HCT116 (cell line): Measurements from ENCODE around the gene CCDC106. TPM values are rescaled to one million over a fixed set of nuclear protein-coding genes. Genes with fewer than 3 reads are reported as not detected.

Source experiments
- ATAC-seq: fragments of 200-7000 bp; cut with Tn5 transposase; 2 replicates; pipeline ENCODE4 v1.9.1; 2020; ENCODE audit warnings: mild to moderate bottlenecking, moderate library complexity
- BruUV-seq: library from RNA; stranded (reverse); fragments of 400-500 nt; replicated peaks from 2 replicates; lab custom pipeline; 2021; lab: Mats Ljungman, UMichigan
- CTCF ChIA-PET: fragments of 300-600 bp; sonication (Branson Sonifier 250); formaldehyde crosslinking; loops from one replicate; lab custom pipeline; 2021; ENCODE audit warnings: antibody characterized with exemption; lab: Charles Lee
- POLR2A ChIA-PET: fragments of 300-600, 350-600 bp; sonication (Branson Sonifier 250); formaldehyde crosslinking; loops from one replicate; lab custom pipeline; 2021; ENCODE audit warnings: antibody characterized with exemption; lab: Charles Lee
- RAD21 ChIA-PET, 2 experiments: fragments of 300-600 bp; sonication (Branson Sonifier 250); formaldehyde crosslinking; loops; one replicate each; lab custom pipeline; 2023; ENCODE audit warnings: low total read pairs in 2 of 2; ENCODE audit not compliant: uncharacterized antibody in 2 of 2, unreplicated experiment in 2 of 2, low non-redundant PET in 1 of 2; lab: Charles Lee
- DNase-seq: peaks from one replicate; pipeline ENCODE4 v3.0.0-alpha.2; 2010; ENCODE audit warnings: low read depth, low spot score
- H2AFZ ChIP-seq: fragments of 200-600 bp; shearing (Covaris generic), sonication (generic); 2 replicates; pipeline ENCODE4 v1.6.1; 2017; ENCODE audit warnings: low read depth, mixed run types, mixed read lengths, antibody characterized with exemption, low read length; ENCODE audit not compliant: poor library complexity, severe bottlenecking
- H3K27ac ChIP-seq: 2 replicates; pipeline ENCODE4 v1.5.1; 2012; ENCODE audit warnings: low read depth, low read length
- H3K27me3 ChIP-seq: fragments of 200-600 bp; sonication (generic); 2 replicates; pipeline ENCODE4 v1.6.1; 2016; ENCODE audit warnings: mixed run types, low read length, mixed read lengths; ENCODE audit not compliant: insufficient read depth
- H3K36me3 ChIP-seq, 2 experiments: fragments of 200-500 bp in 1 of 2; fragments of 200-600 bp in 1 of 2; sonication (Bioruptor generic) in 1 of 2; sonication (generic) in 1 of 2; 2 replicates each; pipeline versions ENCODE4 v1.5.1 to v1.6.1; 2014 to 2016; ENCODE audit warnings: low read length in 2 of 2, inconsistent platforms in 1 of 2, mixed read lengths in 1 of 2, mixed run types in 1 of 2; ENCODE audit not compliant: insufficient read depth in 2 of 2, control insufficient read depth in 1 of 2
- H3K4me1 ChIP-seq, 2 experiments: fragments of 200-600 bp in 1 of 2; sonication (generic) in 1 of 2; 2 replicates each; pipeline versions ENCODE4 v1.5.1 to v1.6.1; 2012 to 2017; ENCODE audit warnings: low read length in 2 of 2, inconsistent platforms in 1 of 2, mild to moderate bottlenecking in 1 of 2, mixed read lengths in 1 of 2, mixed run types in 1 of 2, moderate library complexity in 1 of 2; ENCODE audit not compliant: insufficient read depth in 2 of 2, control insufficient read depth in 1 of 2
- H3K4me2 ChIP-seq: fragments of 200-600 bp; sonication (generic); 2 replicates; pipeline ENCODE4 v1.6.1; 2017; ENCODE audit warnings: mixed run types, low read length, mixed read lengths
- H3K4me3 ChIP-seq, 2 experiments: fragments of 200-600 bp in 1 of 2; sonication (generic) in 1 of 2; replicated peaks in 1 of 2; 2 replicates each; pipeline ENCODE4 v1.5.1; 2011 to 2016; ENCODE audit warnings: low read length in 2 of 2, control low read depth in 1 of 2, low read depth in 1 of 2, mild to moderate bottlenecking in 1 of 2, mixed read lengths in 1 of 2, mixed run types in 1 of 2
- H3K79me2 ChIP-seq: fragments of 200-600 bp; sonication (generic); 2 replicates; pipeline ENCODE4 v1.6.1; 2017; ENCODE audit warnings: mild to moderate bottlenecking, mixed run types, low read length, moderate library complexity, mixed read lengths; ENCODE audit not compliant: insufficient read depth
- H3K9ac ChIP-seq: fragments of 200-600 bp; sonication (generic); 2 replicates; pipeline ENCODE4 v1.6.1; 2016; ENCODE audit warnings: low read length, mixed read lengths
- H3K9me2 ChIP-seq: fragments of 200-600 bp; sonication (generic), shearing (Covaris generic); 2 replicates; pipeline ENCODE4 v1.6.1; 2017; ENCODE audit warnings: mixed run types, mild to moderate bottlenecking, moderate library complexity; ENCODE audit not compliant: insufficient read depth
- H3K9me3 ChIP-seq, 2 experiments: fragments of 200-500 bp in 1 of 2; fragments of 200-600 bp in 1 of 2; sonication (Bioruptor generic) in 1 of 2; sonication (generic) in 1 of 2; 2 replicates each; pipeline ENCODE4 v1.6.1; 2014 to 2017; ENCODE audit warnings: low read length in 2 of 2, mixed read lengths in 2 of 2, inconsistent platforms in 1 of 2, low read depth in 1 of 2, mild to moderate bottlenecking in 1 of 2, mixed run types in 1 of 2, moderate library complexity in 1 of 2; ENCODE audit not compliant: control insufficient read depth in 1 of 2, insufficient read depth in 1 of 2
- H4K20me1 ChIP-seq: fragments of 200-600 bp; sonication (generic), shearing (Covaris generic); 2 replicates; pipeline ENCODE4 v1.6.1; 2017; ENCODE audit warnings: mixed run types, mild to moderate bottlenecking, moderate library complexity; ENCODE audit not compliant: insufficient read depth
- CBX3 ChIP-seq: IDR thresholded peaks from 2 replicates; pipeline ENCODE4 v1.6.1; 2012; ENCODE audit warnings: low read depth
- EGR1 ChIP-seq: IDR thresholded peaks from 2 replicates; pipeline ENCODE4 v1.6.1; 2012; ENCODE audit warnings: low read depth
- ELF1 ChIP-seq: IDR thresholded peaks from 2 replicates; pipeline ENCODE4 v1.6.1; 2012; ENCODE audit warnings: low read depth, borderline replicate concordance
- EZH2phosphoT487 ChIP-seq: fragments of 200-600 bp; IDR thresholded peaks from 2 replicates; pipeline ENCODE4 v1.6.1; 2018; ENCODE audit warnings: antibody characterized with exemption, borderline replicate concordance
- FOSL1 ChIP-seq: IDR thresholded peaks from 2 replicates; pipeline ENCODE4 v1.6.1; 2012; ENCODE audit warnings: low read depth
- JUND ChIP-seq: IDR thresholded peaks from 2 replicates; pipeline ENCODE4 v1.6.1; 2012
- POLR2AphosphoS5 ChIP-seq: IDR thresholded peaks from 2 replicates; pipeline ENCODE4 v1.6.1; 2011; ENCODE audit warnings: mild to moderate bottlenecking, low read depth, low read length, moderate library complexity
- SIN3A ChIP-seq: IDR thresholded peaks from 2 replicates; pipeline ENCODE4 v1.6.1; 2012; ENCODE audit warnings: low read depth
- SP1 ChIP-seq: IDR thresholded peaks from 2 replicates; pipeline ENCODE4 v1.6.1; 2012; ENCODE audit warnings: low read depth
- SRF ChIP-seq: IDR thresholded peaks from 2 replicates; pipeline ENCODE4 v1.6.1; 2012; ENCODE audit warnings: low read depth
- TCF7L2 ChIP-seq: IDR thresholded peaks from 2 replicates; pipeline ENCODE4 v1.7.0; 2011; ENCODE audit warnings: borderline replicate concordance, inconsistent platforms; ENCODE audit not compliant: insufficient read depth, insufficient read length; ENCODE audit errors: extremely low read depth
- YY1 ChIP-seq: IDR thresholded peaks from 2 replicates; pipeline ENCODE4 v1.6.1; 2011; ENCODE audit warnings: low read length, low read depth, moderate library complexity, mild to moderate bottlenecking; ENCODE audit not compliant: insufficient replicate concordance; ENCODE audit errors: extremely low read depth
- intact Hi-C: fragments of 100-400 bp; cut with micrococcal nuclease; formaldehyde crosslinking; loops from 2 replicates; pipeline ENCODE4 v1.10.0; 2022
- total RNA-seq: library from RNA; stranded (reverse); gene quantifications from one replicate; pipeline ENCODE4 v1.2.1, GENCODE V29; 2021; ENCODE audit not compliant: unreplicated experiment
- TF ChIP-seq, protein P1 (sequence below): IDR thresholded peaks from 2 replicates; pipeline ENCODE4 v1.6.1; 2011; ENCODE audit warnings: mild to moderate bottlenecking, low read length, moderate library complexity; ENCODE audit not compliant: insufficient replicate concordance; ENCODE audit errors: extremely low read depth

Gene CCDC106
- total RNA-seq, 1 experiment from 2014 or later, result 1.0 TPM

DNA sequence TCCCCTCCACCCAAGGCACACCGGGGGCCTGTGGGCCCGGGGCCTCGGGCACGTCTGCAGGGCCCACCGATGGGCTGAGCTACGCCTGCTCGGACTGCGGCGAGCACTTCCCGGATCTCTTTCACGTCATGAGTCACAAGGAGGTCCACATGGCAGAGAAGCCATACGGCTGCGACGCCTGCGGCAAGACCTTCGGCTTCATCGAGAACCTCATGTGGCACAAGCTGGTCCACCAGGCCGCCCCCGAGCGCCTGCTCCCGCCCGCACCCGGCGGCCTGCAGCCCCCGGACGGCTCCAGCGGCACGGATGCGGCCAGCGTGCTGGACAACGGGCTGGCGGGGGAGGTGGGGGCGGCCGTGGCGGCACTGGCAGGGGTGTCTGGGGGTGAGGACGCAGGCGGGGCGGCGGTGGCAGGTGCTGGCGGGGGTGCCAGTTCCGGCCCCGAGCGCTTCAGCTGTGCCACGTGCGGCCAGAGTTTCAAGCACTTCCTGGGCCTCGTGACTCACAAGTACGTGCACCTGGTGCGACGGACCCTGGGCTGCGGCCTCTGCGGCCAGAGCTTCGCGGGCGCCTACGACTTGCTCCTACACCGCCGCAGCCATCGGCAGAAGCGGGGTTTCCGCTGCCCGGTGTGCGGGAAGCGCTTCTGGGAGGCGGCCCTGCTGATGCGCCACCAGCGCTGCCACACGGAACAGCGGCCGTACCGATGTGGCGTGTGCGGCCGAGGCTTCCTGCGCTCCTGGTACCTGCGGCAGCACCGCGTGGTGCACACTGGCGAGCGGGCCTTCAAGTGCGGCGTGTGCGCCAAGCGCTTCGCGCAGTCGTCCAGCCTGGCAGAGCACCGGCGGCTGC, 32.2 kb upstream of the CCDC106 start:
- Histone ChIP-seq H3K36me3 (peaks cover 0 to 7% of the 10 kb centered on the region in 2 experiments; a peak in 2 of 4 replicates), H3K79me2 (peaks cover 6% of the 10 kb centered on the region; the same call in 1 of the 2 replicates), H3K27me3 (no peaks in the 10 kb centered on the region), H3K9me2 (no peaks in the 10 kb centered on the region), H3K27ac (no peak overlapping the region), H3K9me3 (no peaks in the 10 kb centered on the region), H3K4me3 (no peak overlapping the region), H3K4me2 (no peak overlapping the region), H3K9ac (no peak overlapping the region), H4K20me1 (no peaks in the 10 kb centered on the region), H3K4me1 (no peaks in the 10 kb centered on the region), H2AFZ (no peak overlapping the region)
- BruUV-seq, result no TSS peak
- RAD21 ChIA-PET, result no interaction called here
- ATAC-seq, result no peak
- CTCF ChIA-PET, result no interaction called here
- POLR2A ChIA-PET, result no interaction called here
- TF ChIP-seq JUND (no peak), EZH2phosphoT487 (no peak), CBX3 (no peak), FOSL1 (no peak), SIN3A (no peak), TCF7L2 (no peak), SRF (no peak), ELF1 (no peak), POLR2AphosphoS5 (no peak), YY1 (no peak), SP1 (no peak), EGR1 (no peak)
- TF ChIP-seq, protein P1, sequence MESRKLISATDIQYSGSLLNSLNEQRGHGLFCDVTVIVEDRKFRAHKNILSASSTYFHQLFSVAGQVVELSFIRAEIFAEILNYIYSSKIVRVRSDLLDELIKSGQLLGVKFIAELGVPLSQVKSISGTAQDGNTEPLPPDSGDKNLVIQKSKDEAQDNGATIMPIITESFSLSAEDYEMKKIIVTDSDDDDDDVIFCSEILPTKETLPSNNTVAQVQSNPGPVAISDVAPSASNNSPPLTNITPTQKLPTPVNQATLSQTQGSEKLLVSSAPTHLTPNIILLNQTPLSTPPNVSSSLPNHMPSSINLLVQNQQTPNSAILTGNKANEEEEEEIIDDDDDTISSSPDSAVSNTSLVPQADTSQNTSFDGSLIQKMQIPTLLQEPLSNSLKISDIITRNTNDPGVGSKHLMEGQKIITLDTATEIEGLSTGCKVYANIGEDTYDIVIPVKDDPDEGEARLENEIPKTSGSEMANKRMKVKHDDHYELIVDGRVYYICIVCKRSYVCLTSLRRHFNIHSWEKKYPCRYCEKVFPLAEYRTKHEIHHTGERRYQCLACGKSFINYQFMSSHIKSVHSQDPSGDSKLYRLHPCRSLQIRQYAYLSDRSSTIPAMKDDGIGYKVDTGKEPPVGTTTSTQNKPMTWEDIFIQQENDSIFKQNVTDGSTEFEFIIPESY, result no peak
- DNase-seq, result no peak
- intact Hi-C loops, result no loop called here
